ENCODE measurements around the gene NFS1. TPM values are rescaled to one million over a fixed set of nuclear protein-coding genes. Genes with fewer than 3 reads are reported as not detected.
A peak's percentile ranks its signal among the peaks of the same experiment; 100 is the strongest.
"Not testable (repeated sequence)": the region's sequence is repeated elsewhere in the genome, so short reads cannot be mapped to it uniquely, and the experiment has no call there.

Gene NFS1
- 13.9 TPM for total RNA-seq (ENCODE audit: unreplicated experiment)
- long read RNA-seq, transcript NFS1-203 (13 exons, 3,012 nt): major isoform, 9 of 9 reads
- long read RNA-seq, partial matches to known transcripts: 0 of 9 reads
- long read RNA-seq, other reads (novel, unspliced or antisense): 0 of 9 reads

GRCh38 chr20:35699127-35699956 is at the start of gene NFS1, which contains the start of gene ROMO1:
NFS1 (minus strand) TSS chr20:35699352; CDS start chr20:35699288, 64 bp downstream.
ROMO1 (plus strand) TSS chr20:35699405; CDS start chr20:35699633, 228 bp downstream.
- Mint-ChIP-seq H3K27me3 (ENCODE audit: unreplicated experiment) (peaks cover 11% of the 10 kb centered on the region), H3K4me3 (ENCODE audit: unreplicated experiment) (peak within 1 kb of the TSS; percentile 97), H3K36me3 (ENCODE audit: unreplicated experiment) (no peaks in the 10 kb centered on the region), H3K27ac (ENCODE audit: unreplicated experiment) (peak within 1 kb of the TSS; percentile 65), H3K4me1 (ENCODE audit: low read depth, unreplicated experiment) (peaks cover 17% of the 10 kb centered on the region), H3K9me3 (ENCODE audit: unreplicated experiment) (peaks cover 5% of the 10 kb centered on the region)
- TF ChIP-seq CTCF (IDR thresholded peaks at IDR 0.05; ENCODE audit: partially characterized antibody, unreplicated experiment): no peak
- peak; percentile 93 for DNase-seq

GRCh38 chr20:35744492-35744841 is 45.3 kb upstream of the NFS1 start:
- H3K36me3 Mint-ChIP-seq (ENCODE audit: unreplicated experiment); H3K4me1 Mint-ChIP-seq (ENCODE audit: low read depth, unreplicated experiment); DNase-seq; H3K4me3 Mint-ChIP-seq (ENCODE audit: unreplicated experiment): not testable (repeated sequence)
- Mint-ChIP-seq H3K27me3 (ENCODE audit: unreplicated experiment) (peaks cover 11% of the 10 kb centered on the region), H3K9me3 (ENCODE audit: unreplicated experiment) (peaks cover 14% of the 10 kb centered on the region), H3K27ac (ENCODE audit: unreplicated experiment) (peak overlapping the region; percentile 97)

DNA sequence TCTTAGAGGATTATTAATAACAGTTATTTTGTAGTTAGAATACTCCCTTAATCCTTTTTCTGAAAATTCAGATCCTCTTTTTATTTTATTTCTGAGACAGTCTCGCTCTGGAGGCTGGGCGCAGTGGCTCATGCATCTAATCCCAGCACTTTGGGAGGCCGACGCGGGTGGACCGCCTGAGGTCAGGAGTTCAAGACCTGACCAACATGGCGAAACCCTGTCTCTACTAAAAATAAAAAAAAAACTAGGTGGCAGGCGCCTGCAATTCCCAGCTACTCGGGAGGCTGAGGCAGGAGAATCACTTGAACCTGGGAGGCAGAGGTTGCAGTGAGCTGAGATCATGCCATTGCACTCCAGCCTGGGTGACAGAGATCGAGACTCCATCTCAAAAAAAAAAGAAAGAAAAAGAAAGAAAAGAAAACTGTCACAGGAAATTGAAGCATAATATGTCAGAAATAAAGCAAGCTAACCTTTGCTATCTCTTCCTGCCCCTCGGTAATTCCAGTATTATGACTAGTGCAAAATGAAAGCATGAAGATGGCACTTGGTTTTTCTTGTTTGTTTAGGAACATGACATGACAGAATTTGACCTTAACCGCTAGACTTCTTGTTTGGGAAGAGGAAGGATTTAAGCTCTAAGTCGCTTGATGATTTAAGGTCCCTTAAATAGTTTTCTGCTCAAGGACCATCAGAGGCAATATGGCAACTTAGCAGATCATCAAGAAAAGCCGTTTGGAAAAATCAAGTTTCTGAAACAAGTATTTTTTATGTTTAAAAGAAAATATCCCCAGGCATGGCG is 44.7 kb upstream of the NFS1 start:
- peaks cover 14% of the 10 kb centered on the region for H3K9me3 Mint-ChIP-seq (ENCODE audit: unreplicated experiment)
- H3K36me3 Mint-ChIP-seq (ENCODE audit: unreplicated experiment): no peaks in the 10 kb centered on the region
- DNase-seq: no peak
- H3K27me3 Mint-ChIP-seq (ENCODE audit: unreplicated experiment): peaks cover 11% of the 10 kb centered on the region
- TF ChIP-seq CTCF (IDR thresholded peaks at IDR 0.05; ENCODE audit: partially characterized antibody, unreplicated experiment): no peak
- H3K4me3 Mint-ChIP-seq (ENCODE audit: unreplicated experiment): peak overlapping the region; percentile 99
- peak overlapping the region; percentile 97 for H3K27ac Mint-ChIP-seq (ENCODE audit: unreplicated experiment)
- peaks cover 12% of the 10 kb centered on the region for H3K4me1 Mint-ChIP-seq (ENCODE audit: low read depth, unreplicated experiment)

- H3K4me1 Mint-ChIP-seq (ENCODE audit: low read depth, unreplicated experiment): peaks cover 20% of the 10 kb centered on the region
- H3K27ac Mint-ChIP-seq (ENCODE audit: unreplicated experiment): peak overlapping the region; percentile 97
- peak overlapping the region; percentile 99 for H3K4me3 Mint-ChIP-seq (ENCODE audit: unreplicated experiment)
- peaks cover 11% of the 10 kb centered on the region for H3K27me3 Mint-ChIP-seq (ENCODE audit: unreplicated experiment)
- no peak for DNase-seq
- H3K36me3 Mint-ChIP-seq (ENCODE audit: unreplicated experiment): no peaks in the 10 kb centered on the region
- H3K9me3 Mint-ChIP-seq (ENCODE audit: unreplicated experiment): peaks cover 14% of the 10 kb centered on the region
- peak; percentile 6 for TF ChIP-seq CTCF (IDR thresholded peaks at IDR 0.05; ENCODE audit: partially characterized antibody, unreplicated experiment)
These were observed 43.8 kb upstream of the NFS1 start for GRCh38 chr20:35742741-35743523.
